ENCODE results near the gene GALC.

GRCh38 chr14:87989221-87989955, 3.6 kb downstream of the GALC start:
- TF ChIP-seq CTCF (IDR thresholded peaks at IDR 0.05) (no peak), E2F1 (CRISPR knock-in tag; IDR thresholded peaks at IDR 0.05) (no peak), ATF6 (CRISPR knock-in tag; IDR thresholded peaks at IDR 0.05) (no peak), PREB (CRISPR knock-in tag; IDR thresholded peaks at IDR 0.05; ENCODE audit: borderline replicate concordance) (no peak), CREM (CRISPR knock-in tag; IDR thresholded peaks at IDR 0.05) (no peak), USF2 (CRISPR knock-in tag; IDR thresholded peaks at IDR 0.05) (no peak), NR1H2 (CRISPR knock-in tag; IDR thresholded peaks at IDR 0.05) (no peak), PRDM15 (CRISPR knock-in tag; IDR thresholded peaks at IDR 0.05) (no peak), ZNF121 (CRISPR knock-in tag; IDR thresholded peaks at IDR 0.05) (no peak), ZBTB43 (CRISPR knock-in tag; IDR thresholded peaks at IDR 0.05) (no peak)

All from WTC11 (cell line).